ENCODE measurements around the gene ECI2. TPM values are rescaled to one million over a fixed set of nuclear protein-coding genes. Genes with fewer than 3 reads are reported as not detected.
A peak's percentile ranks its signal among the peaks of the same experiment; 100 is the strongest.

ECI2 gene, protein sequence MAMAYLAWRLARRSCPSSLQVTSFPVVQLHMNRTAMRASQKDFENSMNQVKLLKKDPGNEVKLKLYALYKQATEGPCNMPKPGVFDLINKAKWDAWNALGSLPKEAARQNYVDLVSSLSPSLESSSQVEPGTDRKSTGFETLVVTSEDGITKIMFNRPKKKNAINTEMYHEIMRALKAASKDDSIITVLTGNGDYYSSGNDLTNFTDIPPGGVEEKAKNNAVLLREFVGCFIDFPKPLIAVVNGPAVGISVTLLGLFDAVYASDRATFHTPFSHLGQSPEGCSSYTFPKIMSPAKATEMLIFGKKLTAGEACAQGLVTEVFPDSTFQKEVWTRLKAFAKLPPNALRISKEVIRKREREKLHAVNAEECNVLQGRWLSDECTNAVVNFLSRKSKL
- total RNA-seq: 10 to 100 TPM; 44.9 to 76.2 (median 49.6) TPM

DNA sequence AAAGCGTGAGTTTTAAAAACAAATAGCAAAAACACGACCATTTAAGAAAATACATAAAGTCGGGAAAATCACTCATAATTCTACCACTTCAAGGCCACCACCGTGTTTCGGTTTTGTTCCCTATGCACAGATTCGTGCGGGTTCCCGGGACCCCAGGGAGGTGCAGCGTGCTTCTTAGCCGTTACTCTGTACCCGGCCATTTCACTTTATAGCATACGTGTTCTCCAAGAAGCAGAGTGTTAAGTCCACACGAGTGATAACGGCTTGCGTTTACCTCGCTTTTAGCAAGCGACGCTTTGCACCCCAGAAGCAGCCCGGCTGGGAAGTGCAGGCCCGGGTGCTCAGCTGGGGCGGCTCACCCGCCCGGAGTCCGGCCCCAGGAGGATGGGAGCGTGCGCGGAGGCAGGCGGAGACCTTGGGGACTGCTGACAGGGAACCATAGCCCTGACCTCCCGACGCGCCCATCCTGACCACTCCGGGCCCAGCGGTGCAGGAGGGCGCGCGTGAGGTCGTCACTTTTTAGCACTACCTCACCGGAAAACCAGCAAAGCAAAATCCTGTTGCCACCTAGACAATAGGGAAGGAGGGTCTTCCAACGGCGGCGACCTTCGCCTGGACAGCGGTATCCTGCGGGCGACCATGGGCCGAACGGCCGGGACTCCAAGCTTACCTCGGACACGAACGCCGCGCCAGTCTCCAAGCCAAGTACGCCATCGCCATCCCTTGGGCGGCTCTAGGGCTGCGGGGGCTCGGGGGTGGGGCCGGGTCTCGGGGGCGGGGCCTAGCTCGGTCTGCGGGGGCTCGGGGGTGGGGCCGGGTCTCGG lies at the start of gene ECI2:
ECI2 (minus strand) TSS at position 735 of the 824 bp plus-strand sequence; CDS start at position 720, 15 bp downstream.
- H3K27me3 ChIP-seq: no peaks in the 10 kb centered on the region
- peaks cover 0 to 17% (median 0%) of the 10 kb centered on the region in 3 donors for H3K36me3 ChIP-seq
- WGBS, 2 donors: 0 to 1% methylated on average over 26 of the region's 66 CpGs
- TF ChIP-seq POLR2A (IDR thresholded peaks at IDR 0.05): peak; percentile 67 to 83
- peak in 1 of 2 donors; percentile 91 for TF ChIP-seq EP300 (IDR thresholded peaks at IDR 0.05)
- TF ChIP-seq, protein P1, sequence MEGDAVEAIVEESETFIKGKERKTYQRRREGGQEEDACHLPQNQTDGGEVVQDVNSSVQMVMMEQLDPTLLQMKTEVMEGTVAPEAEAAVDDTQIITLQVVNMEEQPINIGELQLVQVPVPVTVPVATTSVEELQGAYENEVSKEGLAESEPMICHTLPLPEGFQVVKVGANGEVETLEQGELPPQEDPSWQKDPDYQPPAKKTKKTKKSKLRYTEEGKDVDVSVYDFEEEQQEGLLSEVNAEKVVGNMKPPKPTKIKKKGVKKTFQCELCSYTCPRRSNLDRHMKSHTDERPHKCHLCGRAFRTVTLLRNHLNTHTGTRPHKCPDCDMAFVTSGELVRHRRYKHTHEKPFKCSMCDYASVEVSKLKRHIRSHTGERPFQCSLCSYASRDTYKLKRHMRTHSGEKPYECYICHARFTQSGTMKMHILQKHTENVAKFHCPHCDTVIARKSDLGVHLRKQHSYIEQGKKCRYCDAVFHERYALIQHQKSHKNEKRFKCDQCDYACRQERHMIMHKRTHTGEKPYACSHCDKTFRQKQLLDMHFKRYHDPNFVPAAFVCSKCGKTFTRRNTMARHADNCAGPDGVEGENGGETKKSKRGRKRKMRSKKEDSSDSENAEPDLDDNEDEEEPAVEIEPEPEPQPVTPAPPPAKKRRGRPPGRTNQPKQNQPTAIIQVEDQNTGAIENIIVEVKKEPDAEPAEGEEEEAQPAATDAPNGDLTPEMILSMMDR (IDR thresholded peaks at IDR 0.05): peak in 1 of 5 experiments; percentile 23
- H3K9me3 ChIP-seq: no peaks in the 10 kb centered on the region
- DNase-seq (ENCODE audit: low spot score in 2 of 2): peak; percentile 26 to 33
- peak within 1 kb of the TSS; percentile 84 to 97 (median 92) for H3K27ac ChIP-seq
- H3K4me1 ChIP-seq: peaks cover 0 to 23% (median 11%) of the 10 kb centered on the region in 4 donors
- peak within 1 kb of the TSS; percentile 68 to 90 (median 74) for H3K4me3 ChIP-seq

DNA sequence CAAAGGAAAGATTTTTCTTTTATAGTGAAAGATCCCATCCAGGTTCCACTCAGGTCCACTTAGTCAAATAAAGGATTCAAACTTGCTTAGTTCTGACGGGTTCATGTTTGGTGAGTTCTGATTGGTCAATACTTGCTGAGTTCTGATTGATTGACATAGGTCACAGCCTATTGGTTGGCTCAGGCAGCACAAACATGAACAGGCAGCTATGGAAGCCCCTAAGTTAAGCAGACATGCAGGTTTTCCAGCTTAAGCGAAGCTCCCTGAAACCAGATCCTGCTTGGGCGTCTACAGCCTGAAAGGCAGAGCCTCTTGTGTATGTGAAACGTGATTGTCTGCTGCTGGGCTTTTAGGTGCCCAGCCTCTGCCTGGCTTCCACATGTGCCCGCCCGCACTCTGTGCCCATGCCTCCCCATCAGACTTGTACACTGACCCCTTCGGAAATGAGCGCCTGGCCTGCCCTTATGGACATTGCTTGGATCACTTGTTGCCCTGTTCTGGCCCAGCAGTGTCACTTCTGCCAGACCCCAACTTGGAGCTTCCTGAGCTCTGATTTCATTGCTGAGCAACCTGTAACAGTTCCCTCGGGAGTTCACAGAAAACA lies 45.4 kb upstream of the ECI2 start:
- 75 to 77% methylated on average over 9 of the region's 9 CpGs for WGBS, 2 donors
- Histone ChIP-seq H3K4me1 (no peaks in the 10 kb centered on the region), H3K27me3 (no peaks in the 10 kb centered on the region), H3K27ac (no peak overlapping the region), H3K36me3 (no peaks in the 10 kb centered on the region), H3K9me3 (no peaks in the 10 kb centered on the region), H3K4me3 (no peak overlapping the region)
- no peak for DNase-seq (ENCODE audit: low spot score in 2 of 2)
- TF ChIP-seq, protein P1 (IDR thresholded peaks at IDR 0.05): no peak
- no peak for TF ChIP-seq EP300 (IDR thresholded peaks at IDR 0.05)
- no peak for TF ChIP-seq POLR2A (IDR thresholded peaks at IDR 0.05)

DNA sequence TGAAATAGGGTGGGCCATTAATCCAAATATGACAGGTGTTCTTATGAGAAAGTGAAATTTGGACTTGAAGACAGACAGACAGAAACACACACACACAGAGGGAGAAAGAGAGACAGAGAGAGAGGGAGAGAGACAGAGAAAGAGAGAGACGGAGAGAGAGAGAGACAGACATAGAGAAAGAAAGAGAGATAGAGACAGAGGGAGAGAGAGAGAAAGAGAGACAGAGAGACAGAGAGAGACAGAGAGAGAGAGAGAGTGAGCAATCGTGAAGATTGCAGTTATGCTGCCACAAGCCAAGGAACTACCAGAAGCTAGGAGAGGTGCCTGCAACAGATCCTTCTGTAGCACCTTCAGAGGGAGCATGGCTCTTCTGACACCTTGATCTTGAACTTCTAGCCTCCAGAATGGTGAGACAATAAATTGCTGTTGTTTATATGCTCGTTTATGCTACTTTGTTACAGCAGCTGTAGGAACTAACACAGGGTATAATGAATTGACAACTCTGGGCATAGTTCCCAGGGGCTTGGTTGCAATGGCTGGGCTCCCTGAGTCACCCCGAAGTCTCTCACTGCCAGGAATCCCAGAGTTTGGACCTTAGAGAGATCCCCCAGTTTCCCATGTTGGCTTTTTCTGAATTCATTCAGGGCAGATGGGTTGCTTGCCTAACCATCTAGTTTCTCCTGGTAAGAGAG lies 44.7 kb upstream of the ECI2 start:
- no peak for DNase-seq (ENCODE audit: low spot score in 2 of 2)
- TF ChIP-seq, protein P1 (IDR thresholded peaks at IDR 0.05): no peak
- no peak for TF ChIP-seq EP300 (IDR thresholded peaks at IDR 0.05)
- no peak for TF ChIP-seq POLR2A (IDR thresholded peaks at IDR 0.05)
- Histone ChIP-seq H3K27me3 (no peaks in the 10 kb centered on the region), H3K36me3 (no peaks in the 10 kb centered on the region), H3K4me1 (no peaks in the 10 kb centered on the region), H3K27ac (no peak overlapping the region), H3K4me3 (no peak overlapping the region), H3K9me3 (no peaks in the 10 kb centered on the region)
- 81 to 82% methylated on average over 4 of the region's 4 CpGs for WGBS, 2 donors

DNA sequence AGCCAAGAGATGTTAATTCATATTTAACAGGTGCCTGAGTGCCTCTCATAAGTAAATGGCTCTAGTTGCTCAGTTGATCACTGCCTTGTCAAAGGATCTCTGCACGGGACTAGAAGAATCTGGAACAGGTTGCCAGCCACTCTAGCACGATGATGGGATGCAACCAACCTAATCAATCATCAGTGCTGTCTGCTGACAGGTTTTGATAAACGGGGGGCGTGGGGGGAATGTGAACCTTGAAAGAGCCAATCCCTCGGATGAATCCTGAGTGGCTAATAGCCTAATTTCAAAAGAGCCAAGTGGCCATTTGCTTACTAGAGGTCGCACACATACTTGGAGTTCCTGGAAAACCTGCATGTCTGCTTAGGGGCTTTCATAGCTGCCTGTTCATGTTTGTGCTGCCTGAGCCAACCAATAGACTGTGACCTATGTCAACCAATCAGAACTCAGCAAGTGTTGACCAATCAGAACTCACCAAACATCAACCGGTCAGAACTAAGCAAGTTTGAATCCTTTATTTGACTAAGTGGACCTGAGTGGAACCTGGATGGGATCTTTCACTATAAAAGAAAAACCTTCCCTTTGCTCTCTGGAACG lies 43.5 kb upstream of the ECI2 start:
- H3K27me3 ChIP-seq: no peaks in the 10 kb centered on the region
- WGBS, 2 donors: 89 to 90% methylated on average over 8 of the region's 8 CpGs
- H3K4me3 ChIP-seq: no peak overlapping the region
- H3K36me3 ChIP-seq: no peaks in the 10 kb centered on the region
- TF ChIP-seq, protein P1 (IDR thresholded peaks at IDR 0.05): no peak
- TF ChIP-seq EP300 (IDR thresholded peaks at IDR 0.05) (no peak), POLR2A (IDR thresholded peaks at IDR 0.05) (no peak)
- H3K27ac ChIP-seq: no peak overlapping the region
- no peaks in the 10 kb centered on the region for H3K4me1 ChIP-seq
- H3K9me3 ChIP-seq: no peaks in the 10 kb centered on the region
- no peak for DNase-seq (ENCODE audit: low spot score in 2 of 2)

Data from tibial nerve (tissue), 4 donors.